ENCODE data around the gene KBTBD3.
"Not testable (repeated sequence)": the region's sequence is repeated elsewhere in the genome, so short reads cannot be mapped to it uniquely, and the experiment has no call there.

KBTBD3 gene

GRCh38 chr11:106011481-106011880 lies 65.7 kb downstream of the KBTBD3 start:
- no peak for DNase-seq (ENCODE audit: low read depth in 2 of 2)

GRCh38 chr11:106003094-106003493 lies 74.1 kb downstream of the KBTBD3 start:
- DNase-seq (ENCODE audit: low read depth in 2 of 2): not testable (repeated sequence)

GRCh38 chr11:106001304-106002012 lies 75.7 kb downstream of the KBTBD3 start:
- DNase-seq (ENCODE audit: low read depth in 2 of 2): no peak
